HepG2 (cell line): Measurements from ENCODE around the gene TPX2.

Source experiments
- ARHGAP35 ChIP-seq: sonication (generic); formaldehyde crosslinking; IDR thresholded peaks from 2 replicates; pipeline ENCODE4 v1.9.0; 2022; ENCODE audit warnings: mild to moderate bottlenecking, inconsistent platforms, moderate library complexity, missing genetic modification reagents, borderline replicate concordance
- ATF5 ChIP-seq: sonication (generic); formaldehyde crosslinking; IDR thresholded peaks from 2 replicates; pipeline ENCODE4 v1.4.0; 2020; ENCODE audit warnings: mild to moderate bottlenecking, low read depth, missing genetic modification reagents
- CREB1 ChIP-seq, 2 experiments: fragments of 450-650 bp in 1 of 2; IDR thresholded peaks; 2 replicates each; pipeline ENCODE4 v1.6.1; 2016 to 2017; ENCODE audit warnings: control low read depth in 1 of 2, mild to moderate bottlenecking in 1 of 2, missing compliant biosample characterization in 1 of 2, missing genetic modification characterization in 1 of 2
- CTCF ChIP-seq: sonication (generic); formaldehyde crosslinking; IDR thresholded peaks from 2 replicates; pipeline ENCODE4 v1.5.0; 2020; ENCODE audit warnings: mild to moderate bottlenecking, missing genetic modification reagents, moderate library complexity
- EZH2 ChIP-seq: conservative IDR thresholded peaks from 2 replicates; pipeline ENCODE4 v1.6.1; 2012; ENCODE audit warnings: mild to moderate bottlenecking, low read depth, low read length, moderate library complexity
- MEF2D ChIP-seq: sonication (generic); formaldehyde crosslinking; IDR thresholded peaks from 2 replicates; pipeline ENCODE4 v1.5.1; 2020; ENCODE audit warnings: mild to moderate bottlenecking, missing genetic modification reagents
- MYC ChIP-seq: sonication (generic); formaldehyde crosslinking; IDR thresholded peaks from 2 replicates; pipeline ENCODE4 v1.9.0; 2021; ENCODE audit warnings: missing genetic modification reagents, borderline replicate concordance
- POLR2A ChIP-seq, 2 experiments: IDR thresholded peaks; 2 replicates each; pipeline ENCODE4 v1.6.1; 2011; ENCODE audit warnings: low read depth in 2 of 2, low read length in 2 of 2, mild to moderate bottlenecking in 1 of 2, moderate library complexity in 1 of 2; ENCODE audit not compliant: insufficient read depth in 1 of 2
- PRDM15 ChIP-seq: sonication (generic); formaldehyde crosslinking; IDR thresholded peaks from 2 replicates; pipeline ENCODE4 v1.4.0; 2020; ENCODE audit warnings: missing genetic modification reagents
- TF ChIP-seq, protein P1 (sequence below): sonication (generic); formaldehyde crosslinking; IDR thresholded peaks from 2 replicates; pipeline ENCODE4 v1.5.0; 2020; ENCODE audit warnings: missing genetic modification reagents

DNA sequence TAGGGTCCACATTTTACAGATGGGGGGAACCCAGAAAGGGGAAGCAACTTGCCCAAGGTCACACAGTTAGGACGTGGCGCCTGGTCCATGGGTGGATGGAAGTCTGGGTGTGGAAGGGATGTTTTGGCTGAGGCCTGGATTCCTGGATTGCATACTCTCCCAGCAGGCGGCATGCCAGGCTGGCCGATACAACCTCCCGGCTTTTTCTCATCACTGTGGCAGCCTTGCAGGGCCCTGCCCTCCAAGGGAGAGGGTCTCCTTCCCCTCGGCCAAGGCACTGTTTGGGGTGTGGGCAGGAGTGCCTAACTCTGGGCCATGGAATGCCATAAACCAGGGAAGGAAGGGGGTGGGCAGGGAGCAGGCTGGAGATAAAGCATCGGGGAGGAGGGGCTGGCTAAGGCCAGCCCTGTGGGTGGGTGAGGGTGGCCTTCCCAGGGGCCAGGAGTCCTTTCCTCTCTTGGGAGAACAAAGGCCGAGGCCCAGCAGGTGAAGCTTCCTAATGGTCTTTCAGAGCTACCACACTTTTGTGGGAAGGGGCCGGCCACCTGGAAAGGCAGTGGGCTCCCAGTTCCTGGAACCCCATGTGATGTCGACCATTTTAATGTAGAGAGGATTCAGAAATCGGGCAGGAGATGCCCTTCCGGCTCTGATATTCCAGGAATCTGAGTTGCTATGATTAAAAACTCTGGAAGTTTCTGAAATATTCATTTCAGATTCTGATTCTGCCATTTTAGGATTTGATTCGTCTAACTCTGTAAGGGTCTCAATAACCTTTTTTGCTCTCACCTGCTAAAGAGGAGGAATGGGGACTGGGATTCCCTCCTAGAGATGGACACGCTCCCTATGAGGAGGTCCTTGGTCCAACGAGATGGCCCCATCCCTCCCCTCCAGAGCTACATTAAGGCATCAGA is 102.1 kb downstream of the TPX2 start:
- TF ChIP-seq ARHGAP35 (CRISPR knock-in tag) (no peak), CTCF (CRISPR knock-in tag) (no peak), MEF2D (no peak), POLR2A (IDR thresholded peaks at IDR 0.05; ENCODE audit: insufficient read depth in 1 of 2, low read depth in 2 of 2, low read length in 2 of 2) (no peak), EZH2 (no peak), PRDM15 (CRISPR knock-in tag) (no peak), MYC (CRISPR knock-in tag) (no peak), ATF5 (CRISPR knock-in tag) (no peak), CREB1 (IDR thresholded peaks at IDR 0.05) (no peak), CREB1 (CRISPR knock-in tag; IDR thresholded peaks at IDR 0.05) (no peak)
- TF ChIP-seq, protein P1, sequence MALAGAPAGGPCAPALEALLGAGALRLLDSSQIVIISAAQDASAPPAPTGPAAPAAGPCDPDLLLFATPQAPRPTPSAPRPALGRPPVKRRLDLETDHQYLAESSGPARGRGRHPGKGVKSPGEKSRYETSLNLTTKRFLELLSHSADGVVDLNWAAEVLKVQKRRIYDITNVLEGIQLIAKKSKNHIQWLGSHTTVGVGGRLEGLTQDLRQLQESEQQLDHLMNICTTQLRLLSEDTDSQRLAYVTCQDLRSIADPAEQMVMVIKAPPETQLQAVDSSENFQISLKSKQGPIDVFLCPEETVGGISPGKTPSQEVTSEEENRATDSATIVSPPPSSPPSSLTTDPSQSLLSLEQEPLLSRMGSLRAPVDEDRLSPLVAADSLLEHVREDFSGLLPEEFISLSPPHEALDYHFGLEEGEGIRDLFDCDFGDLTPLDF (CRISPR knock-in tag) = no peak
